Measurements from ENCODE around the gene AUH. TPM values are rescaled to one million over a fixed set of nuclear protein-coding genes. Genes with fewer than 3 reads are reported as not detected.

AUH gene
- total and polyA plus RNA-seq, 2 experiments from 2014 or later = 9.9 to 18.3 TPM

DNA sequence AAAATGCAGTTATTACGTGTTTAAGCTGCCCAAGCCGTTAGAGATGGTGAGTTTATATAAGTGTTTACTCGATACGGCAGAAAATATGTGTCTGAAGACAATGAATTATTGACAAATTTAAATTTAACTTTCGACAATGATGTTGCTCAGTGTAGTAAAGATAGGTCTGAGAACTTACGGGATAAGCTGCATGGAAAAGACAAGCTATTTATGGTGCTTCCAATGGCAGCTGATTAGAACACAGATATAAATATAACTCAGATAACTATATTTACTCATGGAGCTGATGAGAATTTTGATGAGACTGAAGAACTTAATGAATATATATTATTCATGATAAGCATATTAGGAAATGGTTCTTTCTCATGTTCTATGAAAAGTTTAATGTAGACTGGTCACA lies 139.3 kb downstream of the AUH start:
- H3K9me2 ChIP-seq (ENCODE audit: insufficient read depth) = no peaks in the 10 kb centered on the region

GRCh38 chr9:91221332-91221731 lies 140.4 kb downstream of the AUH start:
- no peak for DNase-seq
- TF ChIP-seq EZH2phosphoT487 (IDR thresholded peaks at IDR 0.05; ENCODE audit: insufficient read depth, low read depth) (no peak), EZH2 (IDR thresholded peaks at IDR 0.05; ENCODE audit: insufficient read depth, poor library complexity, severe bottlenecking) (no peak)
- Histone ChIP-seq H3K79me2 (ENCODE audit: insufficient read depth) (no peaks in the 10 kb centered on the region), H3K4me2 (ENCODE audit: unreplicated experiment) (no peak overlapping the region), H3K4me3 (no peak overlapping the region), H3K9me3 (ENCODE audit: low read depth) (no peaks in the 10 kb centered on the region), H3K36me3 (ENCODE audit: low read depth) (no peaks in the 10 kb centered on the region), H2AFZ (no peak overlapping the region), H3K9ac (no peak overlapping the region), H4K20me1 (ENCODE audit: insufficient read depth) (no peaks in the 10 kb centered on the region), H3F3A (ENCODE audit: insufficient read depth) (no peaks in the 10 kb centered on the region; the same call in 1 of the 2 replicates), H3K9me2 (ENCODE audit: insufficient read depth) (no peaks in the 10 kb centered on the region), H3K27ac (no peak overlapping the region), H3K27me3 (replicated peaks; ENCODE audit: insufficient read depth) (no peaks in the 10 kb centered on the region), H3K4me1 (ENCODE audit: insufficient read depth) (no peaks in the 10 kb centered on the region)
- in situ Hi-C loops (cut with MboI) = no loop called here
- WGBS, 2 experiments (ENCODE audit: low coverage in 1 of 2, low lambda C conversion rate in 2 of 2, missing lambda C conversion rate in 2 of 2) = 81 to 86% methylated on average over 6 of the region's 6 CpGs

More for the DNA sequence above, 139.3 kb downstream of the AUH start:
- no peaks in the 10 kb centered on the region for H3K9me3 ChIP-seq (ENCODE audit: low read depth)
- no peaks in the 10 kb centered on the region for H4K20me1 ChIP-seq (ENCODE audit: insufficient read depth)
- no peaks in the 10 kb centered on the region for H3K27me3 ChIP-seq (replicated peaks; ENCODE audit: insufficient read depth)
- H3K27ac ChIP-seq = no peak overlapping the region
- no peak overlapping the region for H2AFZ ChIP-seq
- H3K36me3 ChIP-seq (ENCODE audit: low read depth) = no peaks in the 10 kb centered on the region
- H3K9ac ChIP-seq = no peak overlapping the region
- in situ Hi-C loops (cut with MboI) = no loop called here
- no peak for DNase-seq
- TF ChIP-seq EZH2phosphoT487 (IDR thresholded peaks at IDR 0.05; ENCODE audit: insufficient read depth, low read depth) = no peak
- TF ChIP-seq EZH2 (IDR thresholded peaks at IDR 0.05; ENCODE audit: insufficient read depth, poor library complexity, severe bottlenecking) = no peak
- 96 to 98% methylated on average over 6 of the region's 6 CpGs for WGBS, 2 experiments (ENCODE audit: low coverage in 1 of 2, low lambda C conversion rate in 2 of 2, missing lambda C conversion rate in 2 of 2)
- H3K4me3 ChIP-seq = no peak overlapping the region
- H3K79me2 ChIP-seq (ENCODE audit: insufficient read depth) = no peaks in the 10 kb centered on the region
- H3K4me2 ChIP-seq (ENCODE audit: unreplicated experiment) = no peak overlapping the region
- no peaks in the 10 kb centered on the region; the same call in 1 of the 2 replicates for H3F3A ChIP-seq (ENCODE audit: insufficient read depth)
- H3K4me1 ChIP-seq (ENCODE audit: insufficient read depth) = no peaks in the 10 kb centered on the region

DNA sequence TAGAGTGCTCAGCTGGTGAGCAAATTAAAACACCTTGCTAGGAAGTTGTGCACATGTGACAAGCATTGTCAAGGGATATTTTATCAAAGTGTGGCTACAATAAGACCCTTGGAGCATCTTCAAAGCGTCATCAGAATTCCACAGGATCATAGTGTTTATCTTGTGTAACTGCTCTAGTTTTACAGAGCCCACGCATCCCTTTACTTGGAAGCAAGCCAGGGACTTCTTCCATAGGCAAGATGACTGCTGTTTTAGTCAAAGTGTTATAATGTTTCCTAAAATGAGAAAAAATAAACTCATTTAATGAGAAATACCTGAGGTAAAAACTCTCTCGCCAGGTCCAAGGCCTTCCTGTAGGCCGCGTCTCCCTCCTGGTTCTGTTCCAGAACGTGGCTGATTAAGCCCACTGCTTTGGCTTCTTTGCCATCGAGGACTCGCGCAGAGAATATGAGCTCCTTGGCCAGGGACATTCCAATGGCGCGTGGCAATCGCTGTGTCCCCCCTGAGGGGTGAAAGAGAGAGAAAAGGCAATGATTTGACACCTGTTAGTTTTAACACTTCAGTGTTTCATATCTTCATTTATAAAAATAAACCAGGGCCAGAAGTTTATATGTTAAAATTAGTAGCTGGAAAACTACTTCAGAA lies 141.1 kb downstream of the AUH start:
- Histone ChIP-seq H3K36me3 (ENCODE audit: low read depth) (no peaks in the 10 kb centered on the region), H3K9me3 (ENCODE audit: low read depth) (no peaks in the 10 kb centered on the region), H3F3A (ENCODE audit: insufficient read depth) (no peaks in the 10 kb centered on the region; the same call in 1 of the 2 replicates), H3K4me1 (ENCODE audit: insufficient read depth) (no peaks in the 10 kb centered on the region), H3K27me3 (replicated peaks; ENCODE audit: insufficient read depth) (no peaks in the 10 kb centered on the region), H3K4me3 (no peak overlapping the region), H3K27ac (no peak overlapping the region), H3K79me2 (ENCODE audit: insufficient read depth) (no peaks in the 10 kb centered on the region), H3K9me2 (ENCODE audit: insufficient read depth) (no peaks in the 10 kb centered on the region), H4K20me1 (ENCODE audit: insufficient read depth) (no peaks in the 10 kb centered on the region), H3K9ac (no peak overlapping the region), H3K4me2 (ENCODE audit: unreplicated experiment) (no peak overlapping the region), H2AFZ (no peak overlapping the region)
- TF ChIP-seq EZH2phosphoT487 (IDR thresholded peaks at IDR 0.05; ENCODE audit: insufficient read depth, low read depth) (no peak), EZH2 (IDR thresholded peaks at IDR 0.05; ENCODE audit: insufficient read depth, poor library complexity, severe bottlenecking) (no peak)
- DNase-seq = peak; percentile 21
- in situ Hi-C loops (cut with MboI) = no loop called here
- WGBS, 2 experiments (ENCODE audit: low coverage in 1 of 2, low lambda C conversion rate in 2 of 2, missing lambda C conversion rate in 2 of 2) = 91 to 93% methylated on average over 12 of the region's 12 CpGs

- Histone ChIP-seq H3F3A (ENCODE audit: insufficient read depth) (no peaks in the 10 kb centered on the region; the same call in 1 of the 2 replicates), H3K36me3 (ENCODE audit: low read depth) (no peaks in the 10 kb centered on the region), H3K9me2 (ENCODE audit: insufficient read depth) (no peaks in the 10 kb centered on the region), H4K20me1 (ENCODE audit: insufficient read depth) (no peaks in the 10 kb centered on the region), H3K4me2 (ENCODE audit: unreplicated experiment) (no peak overlapping the region), H3K27me3 (replicated peaks; ENCODE audit: insufficient read depth) (no peaks in the 10 kb centered on the region), H2AFZ (no peak overlapping the region), H3K27ac (no peak overlapping the region), H3K4me3 (no peak overlapping the region), H3K9me3 (ENCODE audit: low read depth) (no peaks in the 10 kb centered on the region), H3K4me1 (ENCODE audit: insufficient read depth) (0 out of 2 replicates have a peak, but pooled peaks cover under 1% of the 10 kb centered on the region), H3K79me2 (ENCODE audit: insufficient read depth) (no peaks in the 10 kb centered on the region), H3K9ac (no peak overlapping the region)
- WGBS, 2 experiments (ENCODE audit: low coverage in 1 of 2, low lambda C conversion rate in 2 of 2, missing lambda C conversion rate in 2 of 2) = 86 to 88% methylated on average over 4 of the region's 4 CpGs
- in situ Hi-C loops (cut with MboI) = no loop called here
- TF ChIP-seq EZH2phosphoT487 (IDR thresholded peaks at IDR 0.05; ENCODE audit: insufficient read depth, low read depth) (no peak), EZH2 (IDR thresholded peaks at IDR 0.05; ENCODE audit: insufficient read depth, poor library complexity, severe bottlenecking) (no peak)
- DNase-seq = no peak
Observed at GRCh38 chr9:91220021-91220420, 141.7 kb downstream of the AUH start.
